AG10803 (cell line): Measurements from ENCODE around the gene C22orf15.

Experiments
- DNase-seq: peaks from one replicate; pipeline ENCODE4 v3.0.0; 2010; ENCODE audit warnings: low read depth
- H3K4me3 ChIP-seq: 2 replicates; pipeline ENCODE4 v1.5.1; 2011; ENCODE audit warnings: mild to moderate bottlenecking, low read length, control low read depth
- CTCF ChIP-seq: conservative IDR thresholded peaks from 2 replicates; pipeline ENCODE4 v1.5.1; 2011; ENCODE audit warnings: mild to moderate bottlenecking, low read length, control low read depth, inconsistent platforms

Gene C22orf15

DNA sequence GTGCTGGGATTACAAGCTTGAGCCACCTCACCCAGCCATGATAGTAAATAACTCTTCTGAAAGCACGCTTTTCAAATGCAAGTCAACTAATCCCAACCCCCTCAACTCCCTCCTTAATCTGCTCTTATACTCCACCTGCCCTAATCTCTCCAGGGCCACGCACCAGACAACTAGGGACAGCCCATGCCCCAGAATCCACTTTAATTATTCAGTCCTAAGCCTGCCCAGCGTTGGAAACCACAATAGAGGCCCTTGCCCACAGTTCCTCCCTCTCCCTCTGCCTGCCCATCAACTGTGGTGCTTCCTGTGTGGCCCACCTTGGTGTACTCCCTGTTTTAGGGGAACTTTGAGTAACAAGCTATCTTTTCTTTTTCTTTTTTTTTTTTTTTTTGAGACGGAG, 5.9 kb upstream of the C22orf15 start:
- no peak for TF ChIP-seq CTCF
- no peak for DNase-seq
- H3K4me3 ChIP-seq = no peak overlapping the region

DNA sequence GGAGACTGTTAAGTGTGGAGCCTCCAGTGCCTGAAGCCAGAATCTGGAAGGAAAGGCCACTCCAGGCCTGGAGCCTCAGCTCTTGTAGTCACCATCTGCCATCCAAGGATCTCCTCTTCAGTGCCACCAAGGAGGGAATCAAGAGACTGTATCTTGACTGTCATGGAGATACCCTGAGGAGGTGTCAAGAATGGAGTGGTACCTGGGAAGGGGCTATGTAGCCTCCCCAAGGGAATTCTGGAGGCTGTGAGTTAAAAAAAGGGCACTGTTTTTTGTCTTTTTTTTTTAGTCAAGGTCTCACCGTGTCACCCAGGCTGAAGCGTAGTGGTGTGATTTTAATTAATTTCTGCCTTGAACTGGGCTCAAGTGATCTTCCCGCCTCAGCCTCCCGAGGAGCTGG, 3.2 kb upstream of the C22orf15 start:
- TF ChIP-seq CTCF = no peak
- no peak for DNase-seq
- no peak overlapping the region for H3K4me3 ChIP-seq

DNA sequence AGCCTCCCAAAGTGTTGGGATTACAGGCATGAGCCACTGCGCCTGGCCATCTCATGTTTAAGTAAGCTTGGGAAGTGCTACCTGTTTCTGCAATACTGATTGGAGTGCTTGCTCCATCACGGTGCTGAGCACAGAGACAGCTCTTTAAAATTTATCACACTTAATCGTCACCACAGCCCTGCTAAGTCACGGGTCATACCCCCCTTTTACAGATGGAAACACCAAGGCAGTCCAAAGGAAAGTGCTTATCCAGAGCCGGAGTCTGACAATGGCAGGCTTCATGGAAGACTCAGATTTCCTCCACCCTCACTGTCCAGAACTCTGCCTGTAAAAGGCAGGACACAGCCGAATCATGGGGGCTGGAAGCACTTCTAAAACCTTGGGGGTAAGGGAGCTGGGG, 2.7 kb upstream of the C22orf15 start:
- no peak overlapping the region for H3K4me3 ChIP-seq
- DNase-seq = no peak
- TF ChIP-seq CTCF = no peak

GRCh38 chr22:23763579-23763945, 772 bp downstream of the C22orf15 start:
- DNase-seq = no peak
- H3K4me3 ChIP-seq = peak overlapping the region; percentile 24; the same call in 1 of the 2 replicates
- TF ChIP-seq CTCF = no peak

GRCh38 chr22:23763954-23764353, 1.2 kb downstream of the C22orf15 start:
- 0 out of 2 replicates have a peak overlapping the region, but pooled peaks have one; percentile 10 for H3K4me3 ChIP-seq
- TF ChIP-seq CTCF = no peak
- no peak for DNase-seq

- no peak for DNase-seq
- H3K4me3 ChIP-seq = no peak overlapping the region
- no peak for TF ChIP-seq CTCF
Observed at GRCh38 chr22:23764899-23765881, 2.4 kb downstream of the C22orf15 start.

DNA sequence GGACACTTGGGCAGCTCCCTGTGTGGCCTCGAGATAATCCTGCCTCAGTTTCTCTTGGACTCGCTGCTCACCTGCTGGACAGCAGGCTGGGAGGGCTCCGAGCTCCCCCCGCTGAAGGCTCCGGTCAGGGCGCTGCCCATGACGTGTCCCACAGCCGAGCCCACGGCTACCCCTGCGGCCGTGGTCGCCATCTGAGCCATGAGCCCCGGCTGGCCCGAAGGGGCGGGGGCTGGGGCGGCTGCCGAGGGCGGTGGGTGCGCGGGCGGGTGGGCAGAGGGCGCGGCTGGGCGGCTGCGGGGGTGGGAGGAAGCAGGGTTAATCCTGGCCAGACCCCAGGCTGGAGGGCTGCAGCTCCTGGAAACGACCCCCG, 4.5 kb downstream of the C22orf15 start:
- no peak for TF ChIP-seq CTCF
- peak overlapping the region; percentile 74 for H3K4me3 ChIP-seq
- DNase-seq = no peak
